ENCODE results near the gene ETAA1.
A peak's percentile ranks its signal among the peaks of the same experiment; 100 is the strongest.

ETAA1 gene

DNA sequence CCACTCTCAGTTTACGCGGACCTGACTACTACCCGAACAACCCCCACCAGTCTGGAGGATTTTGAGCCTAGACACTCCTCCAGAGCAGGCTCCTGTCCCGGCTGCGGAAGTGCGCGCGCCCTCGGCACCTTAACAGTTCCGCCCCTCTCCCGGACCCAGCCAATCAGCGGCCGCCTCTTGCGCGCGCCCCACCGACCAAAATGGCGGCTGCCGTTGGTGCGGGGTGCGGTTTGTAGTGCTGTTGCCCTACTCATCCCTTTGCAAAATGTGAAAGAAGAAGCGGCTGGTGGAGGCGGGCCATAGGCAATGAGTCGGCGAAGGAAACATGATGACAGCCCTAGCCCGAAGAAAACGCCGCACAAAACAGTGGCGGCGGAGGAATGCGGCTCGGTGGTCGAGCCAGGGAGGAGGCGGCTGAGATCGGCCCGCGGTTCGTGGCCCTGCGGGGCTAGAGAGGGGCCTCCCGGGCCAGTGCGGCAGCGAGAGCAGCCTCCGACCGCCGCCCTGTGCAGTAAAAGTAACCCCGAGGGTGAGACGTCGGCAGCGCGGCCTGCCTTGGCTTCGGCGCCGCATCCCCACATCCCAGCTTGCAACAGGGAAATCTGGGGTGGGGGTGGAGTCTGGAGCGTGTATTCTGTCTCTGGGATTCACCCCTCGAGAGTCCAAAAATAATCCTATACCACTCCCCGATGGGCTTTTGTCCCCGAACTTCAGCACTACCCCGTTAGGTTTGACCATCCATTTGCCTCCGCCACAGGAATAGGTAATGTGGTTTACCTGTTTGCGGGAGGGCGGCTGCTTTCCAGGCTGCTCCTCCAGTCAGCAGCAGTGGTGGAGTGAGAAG lies at the start of gene ETAA1:
Gene ETAA1 (plus strand): TSS at position 191 of the 844 bp plus-strand sequence. CDS start 116 bp downstream, at position 307.
- peak; percentile 91 for DNase-seq

DNA sequence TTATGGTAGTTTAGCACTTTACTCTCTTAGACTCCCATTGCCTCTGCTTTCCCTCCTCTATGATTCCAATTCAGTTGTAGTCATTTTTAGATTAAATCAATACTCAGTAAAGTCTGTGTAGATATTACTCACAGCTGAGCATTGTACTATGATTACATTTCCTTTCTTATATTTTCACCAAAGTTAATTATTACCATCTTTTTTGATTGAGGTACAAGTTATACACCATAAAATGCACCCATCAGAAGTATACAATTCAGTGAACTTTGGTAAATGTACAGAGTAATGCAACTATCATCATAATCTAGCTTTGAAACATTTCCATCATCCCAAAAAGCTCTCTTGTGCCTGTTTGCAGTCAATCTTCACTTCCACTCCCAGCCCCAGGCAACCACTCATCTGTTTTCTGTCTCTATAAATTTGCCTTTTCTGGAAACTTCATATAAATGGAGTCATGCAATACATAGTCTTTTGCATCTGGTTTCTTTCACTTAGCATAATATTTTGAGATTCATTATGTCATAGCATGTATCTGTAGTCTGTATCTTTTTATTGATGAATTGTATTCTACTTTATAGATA lies 30.2 kb upstream of the ETAA1 start:
- no peak for DNase-seq

DNA sequence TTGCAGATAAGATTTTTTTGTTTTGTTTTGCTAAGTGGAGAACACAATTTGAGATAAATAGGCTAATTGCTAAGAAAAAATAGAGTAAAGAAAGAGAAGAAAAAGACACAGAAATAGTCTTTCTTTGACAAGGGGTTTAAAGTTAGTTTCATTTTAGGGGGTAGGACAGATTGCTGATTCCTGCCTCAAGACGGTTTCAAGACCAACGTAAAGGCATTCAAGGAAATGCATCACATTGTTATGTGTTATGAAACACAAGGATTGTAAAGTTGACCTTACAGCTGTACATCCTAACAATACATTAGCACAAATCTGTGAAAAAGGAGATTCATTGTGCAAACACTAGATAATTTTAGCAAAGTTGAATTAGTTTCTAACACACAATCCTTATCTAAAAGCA lies 22.7 kb upstream of the ETAA1 start:
- no peak for DNase-seq

DNA sequence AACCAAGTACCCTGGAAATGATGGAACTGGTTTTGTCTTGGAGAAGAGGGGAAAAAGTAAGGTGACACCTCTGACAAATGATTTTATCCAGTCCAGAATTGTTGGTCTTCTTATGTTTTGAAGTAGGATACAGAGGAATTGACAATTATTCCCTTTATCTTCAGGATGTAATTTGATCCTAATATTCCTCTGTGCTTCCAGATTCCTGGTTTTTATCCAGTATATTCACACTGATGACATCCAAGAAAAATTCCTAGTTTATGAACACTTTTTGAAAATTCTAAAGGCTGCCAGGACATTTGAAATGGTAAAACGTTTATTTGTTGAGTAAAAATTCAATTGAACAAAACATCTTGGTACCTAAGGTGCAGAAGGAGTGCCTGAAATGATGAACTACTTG lies 22.2 kb upstream of the ETAA1 start:
- no peak for DNase-seq

DNA sequence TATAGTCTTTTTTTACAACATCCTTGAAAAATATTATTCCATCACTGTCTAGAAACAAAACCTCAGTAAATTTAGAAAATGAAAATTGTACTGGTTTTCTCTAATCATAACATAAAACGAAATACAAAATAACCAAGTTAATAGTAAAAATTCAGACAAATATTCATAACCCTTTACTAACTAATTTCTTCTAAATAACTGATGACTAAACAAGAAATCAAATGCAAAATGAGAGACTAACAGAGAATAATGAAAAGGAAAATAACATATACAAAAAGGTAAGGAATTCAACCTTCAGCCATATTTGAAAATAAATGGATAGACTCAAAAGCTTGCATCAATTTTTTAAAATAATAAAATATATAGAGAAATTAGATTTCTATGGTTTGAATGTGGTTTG lies 18.6 kb upstream of the ETAA1 start:
- no peak for DNase-seq

DNA sequence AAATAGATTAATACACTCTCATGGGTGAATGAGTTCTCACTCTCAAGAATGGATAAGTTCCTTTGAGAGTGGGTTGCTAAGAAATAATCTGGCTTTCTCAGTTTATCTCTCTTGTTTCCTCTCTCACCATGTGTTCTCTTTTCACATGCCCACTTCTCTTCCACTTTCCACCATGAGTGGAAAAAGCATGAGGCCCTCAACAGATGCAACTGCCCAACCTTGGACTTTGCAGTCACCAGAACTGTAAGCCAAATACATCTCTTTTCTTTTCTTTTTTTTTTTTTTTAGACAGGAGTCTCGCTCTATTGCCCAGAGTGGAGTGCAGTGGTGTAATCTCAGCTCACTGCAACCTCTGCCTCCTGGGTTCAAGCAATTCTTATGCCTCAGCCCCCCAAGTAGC lies 18.1 kb upstream of the ETAA1 start:
- no peak for DNase-seq

DNA sequence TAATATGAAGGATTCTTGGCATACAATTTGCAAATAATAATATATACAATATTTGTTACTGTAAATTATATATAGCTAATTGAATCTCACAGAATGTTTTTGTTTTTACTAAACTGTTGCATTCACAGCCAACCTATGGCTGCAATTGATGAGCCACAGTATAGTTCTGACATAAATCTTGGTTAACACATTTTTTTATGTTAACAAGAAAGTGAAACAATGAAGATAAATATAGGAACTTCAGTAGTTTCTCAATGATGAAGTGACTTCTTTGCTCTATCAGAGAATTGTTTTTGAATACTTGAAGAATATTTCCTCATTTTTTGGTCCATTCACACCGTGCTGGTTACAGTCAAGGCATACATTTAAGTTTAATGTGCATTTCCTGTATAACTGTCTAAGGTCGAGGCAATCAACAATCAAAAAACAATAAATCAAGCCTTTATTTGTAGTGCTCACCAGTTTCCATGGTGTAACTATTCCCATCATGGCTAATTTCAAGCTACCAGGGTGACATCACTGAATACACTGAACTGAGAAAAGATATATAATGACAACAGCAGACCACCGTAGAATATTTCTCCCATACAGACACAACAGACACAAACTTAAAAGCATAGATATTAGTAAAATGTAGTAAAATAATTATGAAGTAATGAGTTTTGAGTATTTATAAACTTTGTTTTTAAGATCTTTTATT lies 12.9 kb upstream of the ETAA1 start:
- no peak for DNase-seq

DNA sequence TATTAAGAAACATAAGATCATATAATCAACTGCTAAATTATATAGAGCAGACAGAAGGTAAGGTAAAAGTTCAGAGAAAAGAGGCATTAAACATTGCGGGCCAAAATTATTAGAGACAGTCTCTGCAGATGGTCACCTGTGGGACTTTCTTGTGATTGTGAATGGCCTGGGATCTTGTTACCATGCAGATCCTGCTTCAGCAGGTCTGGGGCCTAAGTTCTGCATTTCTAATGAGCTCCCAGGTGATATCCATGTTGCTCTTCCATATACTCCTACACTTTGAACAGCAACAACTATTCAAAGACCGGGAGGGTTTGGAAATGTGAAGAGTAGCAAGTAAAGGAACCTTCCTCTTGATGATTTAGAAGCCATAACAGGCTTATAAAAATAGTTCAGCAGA lies 8.5 kb upstream of the ETAA1 start:
- no peak for DNase-seq

DNA sequence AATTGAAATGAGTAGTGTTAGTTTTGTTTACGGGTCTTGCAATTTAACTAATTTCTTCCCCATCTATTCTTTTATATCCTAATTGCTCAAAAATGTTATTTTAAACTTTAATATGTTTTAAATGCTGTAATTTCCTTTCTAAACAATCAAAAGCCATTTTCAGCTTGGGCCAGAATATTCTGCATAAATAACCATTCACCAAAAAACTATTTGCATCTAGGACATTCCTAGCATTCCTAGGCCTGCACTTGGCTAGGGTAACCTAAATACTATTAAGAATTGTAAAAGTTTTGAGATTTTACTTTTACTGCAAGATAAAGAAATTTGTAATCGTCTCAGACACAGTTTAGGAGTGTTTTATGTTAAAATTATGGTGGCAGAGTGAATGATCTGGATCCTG lies 7.8 kb upstream of the ETAA1 start:
- no peak for DNase-seq

DNA sequence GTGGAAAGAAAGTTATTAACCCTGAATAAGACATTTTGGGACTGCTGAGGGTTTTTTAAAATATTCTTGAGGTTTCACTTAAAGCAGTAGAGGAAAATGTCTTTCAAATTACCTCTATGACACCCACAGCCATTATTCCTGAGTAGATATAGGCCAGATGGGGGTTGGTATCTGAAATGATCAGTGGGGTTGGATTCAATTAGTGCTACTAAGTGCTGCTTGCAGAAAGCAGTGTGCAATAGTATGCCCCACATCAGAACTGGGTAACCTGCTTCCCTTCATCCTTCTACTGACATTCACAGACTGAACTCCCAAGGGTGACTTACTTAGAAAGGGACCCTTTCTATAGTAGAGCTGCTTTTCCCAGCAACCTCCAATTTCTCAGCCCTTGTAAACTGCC lies 7.3 kb upstream of the ETAA1 start:
- no peak for DNase-seq

DNA sequence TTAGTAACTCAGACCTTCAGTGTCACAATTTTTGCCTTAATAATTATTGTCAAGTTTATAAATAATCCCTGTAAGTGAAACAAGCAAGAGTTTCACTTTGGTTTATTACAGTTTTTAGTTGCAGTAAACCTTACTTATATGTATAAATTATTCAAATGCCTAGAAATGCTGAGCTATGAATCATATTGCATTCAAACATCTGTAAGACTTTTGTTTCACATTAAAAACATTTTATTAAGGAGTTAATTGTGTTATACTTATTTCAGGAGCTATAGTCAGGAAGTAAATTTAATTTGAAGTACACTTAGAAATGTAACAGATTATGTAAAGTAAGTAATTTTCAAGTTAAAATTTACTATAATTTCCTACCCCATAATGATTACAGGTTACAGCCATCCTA lies 3.9 kb upstream of the ETAA1 start:
- no peak for DNase-seq

DNA sequence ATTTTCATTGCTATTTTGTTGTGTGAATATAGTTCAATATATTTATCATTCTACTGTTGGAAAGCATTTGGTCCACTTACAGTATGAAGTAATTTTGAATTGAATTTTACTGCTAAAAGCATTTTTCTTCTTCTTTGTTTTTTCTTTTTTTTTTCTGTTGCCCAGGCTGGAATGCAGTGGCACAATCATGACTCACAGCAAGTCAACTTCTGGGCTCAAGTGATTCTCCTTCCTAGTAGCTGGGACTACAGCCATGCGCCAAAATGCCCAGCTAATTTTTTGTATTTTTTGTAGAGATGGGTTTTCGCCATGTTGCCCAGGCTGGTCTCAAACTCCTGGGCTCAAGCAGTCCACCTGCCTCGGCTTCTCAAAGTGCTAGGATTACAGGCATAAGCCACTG lies 2.4 kb upstream of the ETAA1 start:
- DNase-seq: no peak

DNA sequence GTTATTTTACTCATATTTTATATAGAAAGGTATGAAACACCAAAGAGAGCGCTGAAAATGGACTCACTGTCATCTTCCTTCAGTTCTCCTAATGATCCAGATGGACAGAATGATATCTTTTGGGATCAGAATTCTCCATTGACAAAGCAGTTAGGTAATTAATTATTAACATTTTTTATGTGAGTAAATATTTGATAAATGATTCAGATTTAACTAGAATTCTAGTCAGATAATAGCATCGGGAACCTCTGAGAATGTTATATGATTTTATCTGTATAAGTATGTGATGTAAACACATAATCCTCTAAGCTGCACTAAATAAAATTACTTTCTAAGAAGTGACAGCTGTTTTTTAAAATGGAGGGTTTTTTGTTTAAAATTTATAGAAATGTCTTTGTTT lies 2.0 kb downstream of the ETAA1 start:
- DNase-seq: no peak

DNA sequence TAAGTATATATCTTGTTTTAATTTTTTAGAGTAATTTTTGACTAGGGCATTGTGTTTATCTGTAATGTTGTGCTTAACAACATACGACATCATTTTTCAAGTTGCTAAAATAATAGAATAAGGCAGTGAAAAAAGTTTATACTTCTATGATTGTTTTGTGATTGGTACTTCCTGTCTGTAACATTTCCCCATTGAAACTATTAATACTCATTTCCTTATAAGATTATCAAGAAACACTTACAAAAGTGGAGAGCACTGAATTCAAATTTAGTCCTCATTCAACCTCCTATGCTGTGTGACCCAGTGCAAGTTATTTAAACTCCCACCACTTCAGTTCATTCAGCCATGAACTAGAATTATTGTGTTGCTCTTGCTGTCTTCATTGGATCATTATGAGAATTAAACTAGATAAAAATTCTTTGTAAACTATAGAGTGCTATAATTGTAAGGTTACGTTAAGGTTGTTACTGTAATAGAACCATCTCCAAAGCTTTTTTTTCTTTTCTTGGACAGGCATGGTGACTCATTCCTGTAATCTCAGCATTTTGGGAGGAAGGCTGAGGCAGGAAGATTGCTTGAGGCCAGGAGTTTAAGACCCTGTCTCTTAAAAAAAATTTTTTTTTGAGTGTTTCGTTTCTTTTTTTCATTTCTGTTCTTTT lies 2.8 kb downstream of the ETAA1 start:
- DNase-seq: no peak

DNA sequence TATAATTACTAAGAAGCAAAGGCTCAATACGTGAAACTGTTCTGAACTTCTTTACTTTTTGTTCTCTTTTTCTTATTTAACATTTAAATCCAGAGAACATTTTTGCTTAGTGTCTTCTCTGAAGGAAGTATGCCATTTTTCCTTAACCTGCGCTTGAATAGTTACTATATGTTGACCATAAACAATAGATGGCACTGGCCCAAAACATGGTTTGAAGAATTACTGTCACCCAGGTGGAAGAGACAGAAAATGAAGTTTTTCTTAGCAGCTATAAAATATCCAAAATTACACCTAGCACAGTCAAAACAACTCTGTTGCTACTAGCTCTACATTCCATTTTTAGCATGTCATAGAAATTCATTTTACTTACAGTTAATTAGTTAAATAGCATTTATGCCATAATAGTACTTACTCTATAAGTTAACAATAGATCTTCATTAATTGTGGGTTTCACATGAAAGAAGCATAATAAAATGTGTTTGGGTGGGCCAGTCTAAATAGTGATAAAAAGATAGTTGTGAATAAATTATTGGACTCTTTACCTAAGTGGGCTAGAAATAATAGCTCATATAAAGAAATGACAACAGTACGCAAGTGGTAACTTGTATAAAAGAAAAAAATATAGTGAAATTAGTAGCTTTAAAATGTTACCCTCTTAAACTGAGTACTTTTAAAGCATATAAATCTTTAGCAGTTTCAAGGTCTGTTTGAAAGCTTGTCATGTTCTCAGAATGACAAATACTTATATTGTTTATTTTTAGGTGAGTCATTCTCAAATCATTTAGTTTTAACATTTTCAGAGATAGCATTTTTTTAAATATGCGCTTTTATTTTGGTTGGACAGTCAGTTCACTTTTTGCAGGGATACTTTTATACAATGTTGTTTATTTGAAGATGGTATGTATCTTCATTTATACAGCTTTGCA lies 3.7 kb downstream of the ETAA1 start:
- DNase-seq: no peak

DNA sequence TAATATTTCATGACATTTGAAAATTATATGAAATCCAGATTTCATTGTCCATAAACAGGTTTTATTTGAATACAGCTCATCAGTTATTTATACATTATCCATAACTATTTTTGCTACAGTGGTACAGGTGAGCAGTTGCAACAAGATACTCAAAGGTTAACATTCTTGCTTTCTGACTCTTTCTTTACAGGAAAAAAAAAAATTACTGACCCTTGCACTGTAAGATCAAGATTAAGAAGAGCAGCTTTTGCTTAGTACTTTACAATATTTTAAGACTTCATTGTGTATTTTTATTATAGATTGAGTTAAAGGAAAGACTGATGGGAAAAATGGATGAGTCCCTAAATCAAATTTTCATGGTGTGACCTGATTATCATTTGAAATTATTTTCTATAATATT lies 11.2 kb downstream of the ETAA1 start:
- no peak for DNase-seq

DNA sequence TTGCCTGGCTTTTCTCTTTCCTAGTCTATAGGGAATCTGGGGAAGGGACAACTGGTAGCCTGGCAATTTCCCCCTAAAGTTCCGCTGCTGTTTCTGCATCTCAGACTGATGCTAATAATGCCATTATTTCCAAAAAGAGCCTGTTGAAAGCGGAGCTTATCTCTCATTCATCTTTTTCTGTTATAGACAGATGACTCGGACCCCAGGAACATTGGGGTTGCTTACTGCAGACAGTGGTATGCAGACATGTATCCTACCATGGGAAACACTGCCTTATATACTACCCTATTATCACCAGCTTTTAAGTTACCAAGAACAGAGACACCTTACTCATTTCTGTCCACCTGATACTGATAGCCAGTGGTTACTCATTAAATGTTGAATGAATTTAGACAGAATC lies 15.3 kb downstream of the ETAA1 start:
- no peak for DNase-seq

DNA sequence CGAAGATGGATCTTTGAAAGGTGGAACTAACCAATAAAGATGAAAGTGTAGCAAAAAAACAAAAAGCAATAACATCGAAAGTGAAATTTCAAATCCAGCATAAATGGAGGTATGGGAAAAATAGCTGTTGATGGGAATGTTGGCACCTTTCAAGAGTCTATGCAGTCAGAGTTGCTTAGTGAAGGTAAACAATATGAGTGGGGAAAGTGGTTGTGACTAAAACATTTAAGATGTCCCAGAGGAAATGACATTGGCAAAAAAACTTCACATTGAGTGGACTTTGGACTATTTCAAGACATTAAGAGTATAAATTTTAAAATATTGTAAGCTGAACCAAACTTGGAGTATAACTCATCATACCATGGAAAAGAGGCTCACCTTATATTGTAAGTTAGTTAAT lies 17.7 kb downstream of the ETAA1 start:
- DNase-seq: no peak

DNA sequence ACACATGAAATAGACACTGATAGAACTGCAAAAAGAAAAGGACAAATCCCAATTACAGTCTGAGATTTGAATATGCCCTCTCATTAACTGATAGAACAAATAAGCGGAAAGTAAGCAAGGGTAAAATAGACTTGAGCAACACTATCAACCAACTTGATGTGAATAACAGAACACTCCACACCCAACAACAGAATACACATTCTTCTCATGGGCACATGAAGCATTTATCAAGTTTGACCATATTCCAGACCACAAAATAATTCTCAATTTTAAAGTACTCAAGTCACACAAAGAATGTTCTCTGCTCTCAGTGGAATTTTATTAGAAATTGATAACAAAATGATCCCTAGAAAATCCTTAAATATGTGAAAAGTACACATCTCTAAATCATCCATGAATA lies 19.0 kb downstream of the ETAA1 start:
- no peak for DNase-seq

DNA sequence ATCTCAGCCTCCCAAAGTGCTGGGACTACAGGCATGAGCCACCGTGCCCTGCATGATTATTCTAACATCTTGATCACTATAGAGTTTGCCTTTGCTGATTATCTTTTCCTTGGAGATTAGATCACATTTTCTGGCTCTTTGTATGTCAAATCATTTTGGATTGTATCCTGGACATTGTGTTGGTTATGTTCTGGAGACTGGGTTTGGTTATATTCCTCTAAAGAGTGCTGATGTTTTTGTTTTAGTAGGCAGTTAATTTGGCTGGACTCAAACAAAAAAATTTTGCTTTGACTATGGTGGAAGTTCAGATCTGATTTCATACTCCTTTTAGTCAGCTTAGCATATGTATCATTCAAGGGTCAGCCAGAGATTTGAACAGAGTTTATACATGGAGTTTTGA lies 26.4 kb downstream of the ETAA1 start:
- DNase-seq: no peak

DNA sequence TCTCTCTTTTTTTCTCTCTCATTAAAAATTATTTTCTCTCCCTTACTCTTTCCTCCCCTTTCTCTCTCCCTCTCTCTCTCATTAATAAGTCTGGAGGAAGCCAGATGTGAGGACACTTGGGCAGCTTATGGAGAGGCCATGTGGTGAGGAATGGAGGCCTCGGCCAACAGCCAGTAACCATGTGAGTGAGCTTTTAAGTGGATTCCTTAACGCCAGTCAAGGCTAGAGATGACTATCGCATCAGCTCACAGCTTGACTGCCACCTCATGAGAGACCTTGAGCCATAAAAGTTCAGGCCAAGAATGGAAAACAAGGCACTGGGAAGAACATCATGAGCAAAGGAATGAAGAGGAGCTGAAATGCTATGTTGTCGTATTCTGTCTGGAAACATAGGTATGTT lies 39.1 kb downstream of the ETAA1 start:
- no peak for DNase-seq

DNA sequence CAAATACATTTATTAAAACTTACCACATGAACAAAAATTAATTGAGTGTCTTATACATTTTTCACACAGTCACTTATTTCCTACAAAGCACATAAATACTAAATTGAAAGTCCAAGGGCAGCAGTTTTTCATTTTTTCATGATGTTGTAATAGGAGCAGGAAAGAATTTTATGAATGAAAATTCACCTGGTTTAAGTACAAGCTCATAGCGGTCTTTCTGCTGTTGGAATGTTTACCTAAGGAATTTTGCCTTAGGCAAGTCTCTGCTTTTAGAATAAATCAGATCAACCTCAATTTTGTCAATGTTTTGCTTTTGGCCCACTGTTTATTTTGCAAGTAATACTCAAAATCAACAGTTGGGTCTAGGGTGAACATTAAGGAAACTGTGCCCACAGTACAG lies 40.0 kb downstream of the ETAA1 start:
- no peak for DNase-seq

DNA sequence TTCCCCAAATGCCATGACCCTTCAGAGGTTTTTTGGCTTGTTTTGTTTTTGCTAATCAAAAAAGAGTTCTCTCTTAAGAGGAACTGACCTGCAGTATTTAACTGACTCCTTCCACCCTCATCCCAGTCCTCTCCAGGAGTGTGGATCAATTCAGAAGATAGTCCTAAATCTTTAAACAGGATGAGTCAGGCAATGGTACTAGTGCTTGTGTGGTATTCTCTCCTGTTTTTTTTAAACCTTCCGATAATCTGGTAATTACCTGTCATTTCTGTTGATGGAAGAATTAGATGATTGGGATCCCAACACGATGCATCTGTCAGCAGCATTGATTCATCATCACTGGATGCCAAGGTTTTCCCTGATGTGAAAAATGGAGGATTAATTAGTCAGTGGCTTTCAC lies 41.2 kb downstream of the ETAA1 start:
- no peak for DNase-seq

Measured in OCI-M1 (cell line).